Neural cell (in vitro differentiated cells): ENCODE data around the gene UVRAG.

Experiments
- EZH2 ChIP-seq: fragments of 200-600, 300-800 bp; shearing (Covaris generic), sonication (generic); IDR thresholded peaks from 2 replicates; pipeline ENCODE4 v1.6.1; 2014; ENCODE audit warnings: antibody characterized with exemption, low read length, borderline replicate concordance, mild to moderate bottlenecking; ENCODE audit not compliant: insufficient read depth, poor library complexity, severe bottlenecking
- MXI1 ChIP-seq: fragments of 450-650 bp; conservative IDR thresholded peaks from 2 replicates; pipeline ENCODE4 v1.6.1; 2014; ENCODE audit warnings: antibody characterized with exemption, mild to moderate bottlenecking; ENCODE audit not compliant: poor library complexity, severe bottlenecking
- POLR2AphosphoS5 ChIP-seq: IDR thresholded peaks from 2 replicates; pipeline ENCODE4 v1.6.1; 2012
- SMC3 ChIP-seq: fragments of 450-650 bp; conservative IDR thresholded peaks from 2 replicates; pipeline ENCODE4 v1.6.1; 2014; ENCODE audit warnings: antibody characterized with exemption, mild to moderate bottlenecking, moderate library complexity; ENCODE audit not compliant: poor library complexity
- TF ChIP-seq, protein P1 (sequence below): fragments of 450-650 bp; IDR thresholded peaks from 2 replicates; pipeline ENCODE4 v1.5.1; 2014; ENCODE audit warnings: antibody characterized with exemption, mild to moderate bottlenecking, moderate library complexity; ENCODE audit not compliant: poor library complexity, severe bottlenecking

- no peak for TF ChIP-seq POLR2AphosphoS5
- no peak for TF ChIP-seq MXI1
- TF ChIP-seq, protein P1, sequence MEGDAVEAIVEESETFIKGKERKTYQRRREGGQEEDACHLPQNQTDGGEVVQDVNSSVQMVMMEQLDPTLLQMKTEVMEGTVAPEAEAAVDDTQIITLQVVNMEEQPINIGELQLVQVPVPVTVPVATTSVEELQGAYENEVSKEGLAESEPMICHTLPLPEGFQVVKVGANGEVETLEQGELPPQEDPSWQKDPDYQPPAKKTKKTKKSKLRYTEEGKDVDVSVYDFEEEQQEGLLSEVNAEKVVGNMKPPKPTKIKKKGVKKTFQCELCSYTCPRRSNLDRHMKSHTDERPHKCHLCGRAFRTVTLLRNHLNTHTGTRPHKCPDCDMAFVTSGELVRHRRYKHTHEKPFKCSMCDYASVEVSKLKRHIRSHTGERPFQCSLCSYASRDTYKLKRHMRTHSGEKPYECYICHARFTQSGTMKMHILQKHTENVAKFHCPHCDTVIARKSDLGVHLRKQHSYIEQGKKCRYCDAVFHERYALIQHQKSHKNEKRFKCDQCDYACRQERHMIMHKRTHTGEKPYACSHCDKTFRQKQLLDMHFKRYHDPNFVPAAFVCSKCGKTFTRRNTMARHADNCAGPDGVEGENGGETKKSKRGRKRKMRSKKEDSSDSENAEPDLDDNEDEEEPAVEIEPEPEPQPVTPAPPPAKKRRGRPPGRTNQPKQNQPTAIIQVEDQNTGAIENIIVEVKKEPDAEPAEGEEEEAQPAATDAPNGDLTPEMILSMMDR, result no peak
- no peak for TF ChIP-seq SMC3
- TF ChIP-seq EZH2, result no peak
These were observed 43.2 kb upstream of the UVRAG start for GRCh38 chr11:75771646-75772410.
